Measurements from ENCODE around the gene S100A4. TPM values are rescaled to one million over a fixed set of nuclear protein-coding genes. Genes with fewer than 3 reads are reported as not detected.

The S100A4 gene
- total RNA-seq, 1 experiment from 2014 or later = 384 TPM

DNA sequence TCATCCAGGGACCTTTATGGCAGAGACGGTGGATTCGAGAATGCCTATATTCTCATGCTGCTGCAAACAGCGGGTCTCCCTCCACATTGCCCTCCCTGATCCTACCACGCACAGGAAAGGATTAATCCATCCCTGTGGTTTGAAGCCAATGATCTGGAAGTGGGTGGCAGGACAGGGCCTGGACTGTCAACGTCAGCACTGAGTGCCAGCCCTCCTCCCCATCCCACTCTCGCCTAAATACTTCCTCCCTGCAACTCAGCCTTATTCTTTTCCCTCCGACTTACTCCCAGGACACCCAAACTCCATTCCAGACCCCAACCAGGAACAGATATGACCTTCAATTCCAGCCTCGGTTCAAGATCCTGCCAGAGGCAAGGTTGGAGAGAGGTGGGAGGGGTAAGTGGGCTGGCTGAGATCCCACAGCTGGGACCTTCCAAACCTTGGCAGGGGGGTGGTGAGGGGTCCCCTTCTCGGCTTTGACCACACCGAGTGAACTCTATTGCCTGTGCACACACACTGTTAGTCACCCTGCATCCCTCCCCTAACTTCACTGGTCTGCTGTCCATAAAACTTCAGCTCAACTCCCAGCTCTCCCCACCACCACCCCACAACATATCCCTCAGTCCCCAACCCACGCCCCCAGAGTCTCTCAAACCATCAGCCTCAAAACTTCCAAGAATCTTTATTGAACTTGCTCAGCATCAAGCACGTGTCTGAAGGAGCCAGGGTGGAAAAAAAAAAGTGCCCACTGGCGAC lies 2.5 kb downstream of the S100A4 start:
- Histone ChIP-seq H3K9ac (ENCODE audit: low read length) (peak overlapping the region; percentile 29), H3K36me3 (ENCODE audit: control insufficient read depth in 1 of 2, insufficient read depth in 2 of 2, low read length in 2 of 2) (no peaks in the 10 kb centered on the region), H4K20me1 (ENCODE audit: insufficient read depth) (no peaks in the 10 kb centered on the region), H3K79me2 (ENCODE audit: insufficient read depth, low read length) (peaks cover 14% of the 10 kb centered on the region; the same call in 1 of the 2 replicates), H3K27me3 (ENCODE audit: insufficient read depth, low read length) (no peaks in the 10 kb centered on the region), H3K9me3 (ENCODE audit: control insufficient read depth in 1 of 2, insufficient read depth in 1 of 2, low read depth in 1 of 2, low read length in 2 of 2) (no peaks in the 10 kb centered on the region), H3K9me2 (ENCODE audit: insufficient read depth) (no peaks in the 10 kb centered on the region), H3K4me1 (ENCODE audit: control insufficient read depth in 1 of 2, insufficient read depth in 2 of 2, low read length in 2 of 2) (peaks cover 92 to 97% of the 10 kb centered on the region in 2 experiments), H3K4me3 (replicated peaks in 1 of 2; ENCODE audit: low read depth in 1 of 2, low read length in 2 of 2) (no peak overlapping the region), H3K27ac (ENCODE audit: low read depth, low read length) (peak overlapping the region; percentile 97), H3K4me2 (ENCODE audit: low read length) (peak overlapping the region; percentile 77), H2AFZ (ENCODE audit: low read depth, low read length, poor library complexity, severe bottlenecking) (no peak overlapping the region)
- CTCF ChIA-PET = interaction anchor here (1.0 kb wide), 1 partner anchor 8 kb away, joined by 3 read pairs; the partner anchor contains the start of gene S100A6
- TF ChIP-seq POLR2A (IDR thresholded peaks at IDR 0.05; ENCODE audit: borderline replicate concordance, extremely low read depth, insufficient read depth, insufficient read length) (no peak), TCF7L2 (IDR thresholded peaks at IDR 0.05; ENCODE audit: borderline replicate concordance, extremely low read depth, insufficient read depth, insufficient read length) (no peak), ZFX (IDR thresholded peaks at IDR 0.05) (no peak), JUND (IDR thresholded peaks at IDR 0.05) (no peak), SIN3A (IDR thresholded peaks at IDR 0.05; ENCODE audit: low read depth) (no peak), EZH2 (IDR thresholded peaks at IDR 0.05) (no peak), SRF (IDR thresholded peaks at IDR 0.05; ENCODE audit: low read depth) (no peak), EZH2phosphoT487 (IDR thresholded peaks at IDR 0.05; ENCODE audit: borderline replicate concordance) (no peak), POLR2AphosphoS5 (IDR thresholded peaks at IDR 0.05; ENCODE audit: low read depth, low read length) (no peak), ATF3 (IDR thresholded peaks at IDR 0.05) (no peak), REST (IDR thresholded peaks at IDR 0.05; ENCODE audit: low read depth) (no peak), CTCF (IDR thresholded peaks at IDR 0.05 in 2 of 3, conservative IDR thresholded peaks at IDR 0.05 in 1 of 3; ENCODE audit: borderline replicate concordance in 1 of 3, insufficient read depth in 1 of 3, low read depth in 2 of 3, low read length in 2 of 3) (no peak), ELF1 (IDR thresholded peaks at IDR 0.05; ENCODE audit: borderline replicate concordance, low read depth) (no peak)
- TF ChIP-seq, protein P1, sequence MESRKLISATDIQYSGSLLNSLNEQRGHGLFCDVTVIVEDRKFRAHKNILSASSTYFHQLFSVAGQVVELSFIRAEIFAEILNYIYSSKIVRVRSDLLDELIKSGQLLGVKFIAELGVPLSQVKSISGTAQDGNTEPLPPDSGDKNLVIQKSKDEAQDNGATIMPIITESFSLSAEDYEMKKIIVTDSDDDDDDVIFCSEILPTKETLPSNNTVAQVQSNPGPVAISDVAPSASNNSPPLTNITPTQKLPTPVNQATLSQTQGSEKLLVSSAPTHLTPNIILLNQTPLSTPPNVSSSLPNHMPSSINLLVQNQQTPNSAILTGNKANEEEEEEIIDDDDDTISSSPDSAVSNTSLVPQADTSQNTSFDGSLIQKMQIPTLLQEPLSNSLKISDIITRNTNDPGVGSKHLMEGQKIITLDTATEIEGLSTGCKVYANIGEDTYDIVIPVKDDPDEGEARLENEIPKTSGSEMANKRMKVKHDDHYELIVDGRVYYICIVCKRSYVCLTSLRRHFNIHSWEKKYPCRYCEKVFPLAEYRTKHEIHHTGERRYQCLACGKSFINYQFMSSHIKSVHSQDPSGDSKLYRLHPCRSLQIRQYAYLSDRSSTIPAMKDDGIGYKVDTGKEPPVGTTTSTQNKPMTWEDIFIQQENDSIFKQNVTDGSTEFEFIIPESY (IDR thresholded peaks at IDR 0.05; ENCODE audit: extremely low read depth, insufficient replicate concordance, low read length) = no peak
- RAD21 ChIA-PET (ENCODE audit: low non-redundant PET in 1 of 2, low total read pairs in 2 of 2, uncharacterized antibody in 2 of 2, unreplicated experiment in 2 of 2) = no interaction called here
- no peak for DNase-seq (ENCODE audit: low read depth, low spot score)
- no TSS peak for BruUV-seq (replicated peaks)
- POLR2A ChIA-PET = interaction anchor here (1.4 to 5.6 kb wide), 4 partner anchors 9 to 91 kb away, joined by 3 to 67 read pairs (median 20); partner anchors contain the start of genes CHTOP, S100A2 and S100A6
- ATAC-seq = no peak
- intact Hi-C loops (cut with micrococcal nuclease) = no loop called here
